Stimulated activated CD8-positive, alpha-beta memory T cell treated with anti-CD3 and anti-CD28 coated beads, Interleukin-2, amount 100 ng/mL, for 1 hour (primary cell): Measurements from ENCODE around the gene PLA2G2D.

Source experiments
- DNase-seq, 2 donors: peaks; one replicate each; pipeline ENCODE4 v3.0.0-alpha.2; 2020; ENCODE audit warnings: low read depth in 2 of 2

Gene PLA2G2D

GRCh38 chr1:20119347-20119746, at the start of gene PLA2G2D:
Gene PLA2G2D, minus strand, starts transcription at chr1:20119536. Its CDS starts 38 bp downstream, at chr1:20119498.
- DNase-seq = no peak

- DNase-seq = no peak
Observed at GRCh38 chr1:20168564-20169491, 49.5 kb upstream of the PLA2G2D start.

GRCh38 chr1:20167126-20167525, 47.8 kb upstream of the PLA2G2D start:
- DNase-seq = no peak

- DNase-seq = no peak
Observed at GRCh38 chr1:20166051-20166450, 46.7 kb upstream of the PLA2G2D start.

- DNase-seq = no peak
Observed at GRCh38 chr1:20165522-20165951, 46.2 kb upstream of the PLA2G2D start.

- DNase-seq = no peak
Observed at GRCh38 chr1:20164694-20165202, 45.4 kb upstream of the PLA2G2D start.

- no peak for DNase-seq
Observed at GRCh38 chr1:20160034-20160433, 40.7 kb upstream of the PLA2G2D start.

- DNase-seq = no peak
Observed at GRCh38 chr1:20158358-20159070, 39.2 kb upstream of the PLA2G2D start.

- DNase-seq = no peak
Observed at GRCh38 chr1:20154301-20154831, 35.0 kb upstream of the PLA2G2D start.

- DNase-seq = no peak
Observed at GRCh38 chr1:20153000-20153418, 33.7 kb upstream of the PLA2G2D start.

- no peak for DNase-seq
Observed at GRCh38 chr1:20152599-20152930, 33.2 kb upstream of the PLA2G2D start.

GRCh38 chr1:20151906-20152598, 32.7 kb upstream of the PLA2G2D start:
- peak; percentile 54 to 63 for DNase-seq

GRCh38 chr1:20150969-20151368, 31.6 kb upstream of the PLA2G2D start:
- no peak for DNase-seq

GRCh38 chr1:20150326-20150705, 31.0 kb upstream of the PLA2G2D start:
- DNase-seq = no peak

- no peak for DNase-seq
Observed at GRCh38 chr1:20149601-20150325, 30.4 kb upstream of the PLA2G2D start.

- no peak for DNase-seq
Observed at GRCh38 chr1:20148571-20149500, 29.5 kb upstream of the PLA2G2D start.

- no peak for DNase-seq
Observed at GRCh38 chr1:20147846-20148570, 28.7 kb upstream of the PLA2G2D start.

- no peak for DNase-seq
Observed at GRCh38 chr1:20143734-20144565, 24.6 kb upstream of the PLA2G2D start.
